Measurements from ENCODE around the gene PEX6.

The PEX6 gene

DNA sequence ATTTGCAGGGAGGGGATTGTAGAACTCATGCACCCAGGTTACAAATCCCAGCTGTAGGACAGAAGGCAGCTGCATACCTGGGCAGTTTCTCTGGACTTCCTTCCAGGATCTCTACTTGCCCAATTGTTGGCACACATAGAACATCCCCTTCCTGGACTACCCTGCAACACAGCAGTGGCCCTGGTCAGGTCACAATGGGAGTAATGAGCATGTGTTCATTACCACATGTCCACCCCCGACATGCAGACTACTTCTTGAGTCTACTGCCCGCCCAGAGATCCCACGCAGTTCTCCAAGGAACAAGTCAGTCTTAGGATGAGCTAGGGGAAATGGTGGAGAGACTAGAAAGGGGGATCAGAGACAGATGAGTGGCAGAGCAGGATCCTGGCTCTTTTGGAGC, 5.1 kb downstream of the PEX6 start:
- Mint-ChIP-seq H3K4me1 (peaks cover 12% of the 10 kb centered on the region), H3K36me3 (ENCODE audit: low read depth) (peaks cover 29% of the 10 kb centered on the region), H3K27me3 (ENCODE audit: low read depth, poor library complexity) (no peaks in the 10 kb centered on the region), H3K4me3 (no peak overlapping the region), H3K9me3 (no peaks in the 10 kb centered on the region), H3K27ac (no peak overlapping the region)
- TF ChIP-seq, protein P1, sequence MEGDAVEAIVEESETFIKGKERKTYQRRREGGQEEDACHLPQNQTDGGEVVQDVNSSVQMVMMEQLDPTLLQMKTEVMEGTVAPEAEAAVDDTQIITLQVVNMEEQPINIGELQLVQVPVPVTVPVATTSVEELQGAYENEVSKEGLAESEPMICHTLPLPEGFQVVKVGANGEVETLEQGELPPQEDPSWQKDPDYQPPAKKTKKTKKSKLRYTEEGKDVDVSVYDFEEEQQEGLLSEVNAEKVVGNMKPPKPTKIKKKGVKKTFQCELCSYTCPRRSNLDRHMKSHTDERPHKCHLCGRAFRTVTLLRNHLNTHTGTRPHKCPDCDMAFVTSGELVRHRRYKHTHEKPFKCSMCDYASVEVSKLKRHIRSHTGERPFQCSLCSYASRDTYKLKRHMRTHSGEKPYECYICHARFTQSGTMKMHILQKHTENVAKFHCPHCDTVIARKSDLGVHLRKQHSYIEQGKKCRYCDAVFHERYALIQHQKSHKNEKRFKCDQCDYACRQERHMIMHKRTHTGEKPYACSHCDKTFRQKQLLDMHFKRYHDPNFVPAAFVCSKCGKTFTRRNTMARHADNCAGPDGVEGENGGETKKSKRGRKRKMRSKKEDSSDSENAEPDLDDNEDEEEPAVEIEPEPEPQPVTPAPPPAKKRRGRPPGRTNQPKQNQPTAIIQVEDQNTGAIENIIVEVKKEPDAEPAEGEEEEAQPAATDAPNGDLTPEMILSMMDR (IDR thresholded peaks at IDR 0.05), result no peak
- DNase-seq, result no peak

GRCh38 chr6:42971746-42972327, 7.1 kb downstream of the PEX6 start:
- no peak for DNase-seq
- Mint-ChIP-seq H3K36me3 (ENCODE audit: low read depth) (peaks cover 29% of the 10 kb centered on the region), H3K4me3 (no peak overlapping the region), H3K4me1 (peaks cover 3% of the 10 kb centered on the region), H3K27ac (no peak overlapping the region), H3K27me3 (ENCODE audit: low read depth, poor library complexity) (no peaks in the 10 kb centered on the region), H3K9me3 (no peaks in the 10 kb centered on the region)
- TF ChIP-seq, protein P1 (IDR thresholded peaks at IDR 0.05), result no peak

GRCh38 chr6:42970871-42971612, 7.9 kb downstream of the PEX6 start:
- peaks cover 4% of the 10 kb centered on the region for H3K27me3 Mint-ChIP-seq (ENCODE audit: low read depth, poor library complexity)
- TF ChIP-seq, protein P1 (IDR thresholded peaks at IDR 0.05), result no peak
- no peaks in the 10 kb centered on the region for H3K4me1 Mint-ChIP-seq
- no peak overlapping the region for H3K4me3 Mint-ChIP-seq
- H3K9me3 Mint-ChIP-seq, result no peaks in the 10 kb centered on the region
- DNase-seq, result no peak
- peak overlapping the region; percentile 21 for H3K27ac Mint-ChIP-seq
- peaks cover 25% of the 10 kb centered on the region for H3K36me3 Mint-ChIP-seq (ENCODE audit: low read depth)

GRCh38 chr6:42969934-42970333, 9.0 kb downstream of the PEX6 start:
- TF ChIP-seq, protein P1 (IDR thresholded peaks at IDR 0.05), result no peak
- DNase-seq, result no peak
- H3K4me1 Mint-ChIP-seq, result no peaks in the 10 kb centered on the region
- peak overlapping the region; percentile 36 for H3K27ac Mint-ChIP-seq
- H3K27me3 Mint-ChIP-seq (ENCODE audit: low read depth, poor library complexity), result peaks cover 4% of the 10 kb centered on the region
- H3K4me3 Mint-ChIP-seq, result no peak overlapping the region
- H3K36me3 Mint-ChIP-seq (ENCODE audit: low read depth), result peaks cover 24% of the 10 kb centered on the region
- no peaks in the 10 kb centered on the region for H3K9me3 Mint-ChIP-seq

GRCh38 chr6:42969431-42969830, 9.6 kb downstream of the PEX6 start:
- H3K4me1 Mint-ChIP-seq, result no peaks in the 10 kb centered on the region
- H3K36me3 Mint-ChIP-seq (ENCODE audit: low read depth), result peaks cover 20% of the 10 kb centered on the region
- no peaks in the 10 kb centered on the region for H3K9me3 Mint-ChIP-seq
- H3K27ac Mint-ChIP-seq, result no peak overlapping the region
- H3K27me3 Mint-ChIP-seq (ENCODE audit: low read depth, poor library complexity), result peaks cover 4% of the 10 kb centered on the region
- DNase-seq, result no peak
- H3K4me3 Mint-ChIP-seq, result no peak overlapping the region
- TF ChIP-seq, protein P1 (IDR thresholded peaks at IDR 0.05), result no peak

GRCh38 chr6:42968783-42969182, 10.2 kb downstream of the PEX6 start:
- no peak overlapping the region for H3K27ac Mint-ChIP-seq
- TF ChIP-seq, protein P1 (IDR thresholded peaks at IDR 0.05), result no peak
- H3K27me3 Mint-ChIP-seq (ENCODE audit: low read depth, poor library complexity), result peaks cover 6% of the 10 kb centered on the region
- no peak for DNase-seq
- no peaks in the 10 kb centered on the region for H3K9me3 Mint-ChIP-seq
- H3K36me3 Mint-ChIP-seq (ENCODE audit: low read depth), result peaks cover 16% of the 10 kb centered on the region
- no peaks in the 10 kb centered on the region for H3K4me1 Mint-ChIP-seq
- H3K4me3 Mint-ChIP-seq, result no peak overlapping the region

Measured in nephron progenitor cell (in vitro differentiated cells).